ENCODE results near the gene PPARG.
"Not testable (repeated sequence)": the region's sequence is repeated elsewhere in the genome, so short reads cannot be mapped to it uniquely, and the experiment has no call there.

PPARG gene

DNA sequence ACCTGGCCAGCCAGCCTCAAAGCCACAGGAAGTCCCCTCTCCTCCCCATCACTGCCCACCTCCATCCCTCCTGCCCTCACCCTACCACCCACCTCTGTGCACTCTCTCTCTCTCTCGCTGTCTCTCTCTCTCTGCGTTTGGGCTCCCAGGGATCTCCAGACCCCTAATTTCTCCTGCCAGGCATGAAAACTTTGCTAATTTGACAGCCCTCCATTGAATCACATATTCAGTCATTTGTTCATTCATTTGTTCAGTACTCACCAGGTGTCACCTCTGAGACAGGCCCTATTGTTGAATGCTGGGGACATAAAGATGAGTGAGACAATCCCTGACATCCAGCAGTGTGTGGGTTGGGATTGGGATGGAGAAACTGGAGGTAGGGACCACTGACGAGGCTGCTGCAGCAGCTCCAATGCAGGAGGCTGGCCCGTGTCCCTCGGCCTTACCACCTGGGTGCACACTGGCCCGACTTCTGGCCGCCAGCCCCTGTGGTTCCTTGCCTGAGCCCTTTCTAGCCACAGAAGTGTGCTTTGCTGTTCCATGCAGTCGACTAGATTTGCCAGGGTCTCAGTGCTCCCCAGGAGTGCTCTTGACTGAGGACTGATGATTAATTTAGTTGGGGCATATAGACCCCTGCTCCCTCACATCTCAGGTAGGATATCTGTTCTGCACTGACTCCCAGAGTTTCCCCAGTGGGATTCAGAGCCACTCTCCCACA is 156.8 kb downstream of the PPARG start:
- no peak for DNase-seq

DNA sequence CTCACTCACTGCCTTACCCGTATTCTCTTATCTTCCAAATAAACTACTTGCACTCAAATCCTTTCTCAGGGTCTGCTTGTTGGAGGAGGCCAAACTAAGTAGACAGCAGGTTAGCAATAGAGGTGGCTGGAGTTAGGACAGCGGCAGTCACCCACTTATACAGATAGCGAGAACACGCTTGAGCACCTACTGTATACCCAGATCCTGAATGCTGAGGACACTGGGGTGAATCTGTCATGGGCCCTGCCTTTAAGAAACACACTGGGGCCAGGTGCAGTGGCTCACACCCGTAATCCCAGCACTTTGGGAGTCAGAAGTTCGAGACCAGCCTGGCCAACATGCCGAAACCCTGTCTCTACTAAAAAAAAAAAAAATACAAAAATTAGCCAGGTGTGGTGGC is 157.4 kb downstream of the PPARG start:
- DNase-seq = no peak

DNA sequence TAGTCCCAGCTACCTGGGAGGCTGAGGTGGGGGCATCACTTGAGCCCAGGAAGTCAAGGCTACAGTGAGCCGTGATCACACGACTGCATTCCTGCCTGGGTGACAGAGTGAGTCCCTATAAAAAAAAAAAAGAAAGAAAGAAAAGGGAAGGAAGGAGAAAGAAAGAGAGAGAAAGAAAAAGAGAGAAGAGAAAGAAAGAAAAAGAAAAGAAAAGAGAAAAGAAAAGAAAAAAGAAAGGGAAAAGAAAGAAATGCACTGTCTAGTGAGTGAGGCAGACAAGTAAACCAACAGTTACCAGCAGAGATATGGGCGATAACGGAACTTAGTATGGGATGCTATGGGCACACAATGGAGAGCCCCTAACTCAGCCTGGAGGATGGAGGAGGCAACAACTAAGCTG is 158.2 kb downstream of the PPARG start:
- no peak for DNase-seq

DNA sequence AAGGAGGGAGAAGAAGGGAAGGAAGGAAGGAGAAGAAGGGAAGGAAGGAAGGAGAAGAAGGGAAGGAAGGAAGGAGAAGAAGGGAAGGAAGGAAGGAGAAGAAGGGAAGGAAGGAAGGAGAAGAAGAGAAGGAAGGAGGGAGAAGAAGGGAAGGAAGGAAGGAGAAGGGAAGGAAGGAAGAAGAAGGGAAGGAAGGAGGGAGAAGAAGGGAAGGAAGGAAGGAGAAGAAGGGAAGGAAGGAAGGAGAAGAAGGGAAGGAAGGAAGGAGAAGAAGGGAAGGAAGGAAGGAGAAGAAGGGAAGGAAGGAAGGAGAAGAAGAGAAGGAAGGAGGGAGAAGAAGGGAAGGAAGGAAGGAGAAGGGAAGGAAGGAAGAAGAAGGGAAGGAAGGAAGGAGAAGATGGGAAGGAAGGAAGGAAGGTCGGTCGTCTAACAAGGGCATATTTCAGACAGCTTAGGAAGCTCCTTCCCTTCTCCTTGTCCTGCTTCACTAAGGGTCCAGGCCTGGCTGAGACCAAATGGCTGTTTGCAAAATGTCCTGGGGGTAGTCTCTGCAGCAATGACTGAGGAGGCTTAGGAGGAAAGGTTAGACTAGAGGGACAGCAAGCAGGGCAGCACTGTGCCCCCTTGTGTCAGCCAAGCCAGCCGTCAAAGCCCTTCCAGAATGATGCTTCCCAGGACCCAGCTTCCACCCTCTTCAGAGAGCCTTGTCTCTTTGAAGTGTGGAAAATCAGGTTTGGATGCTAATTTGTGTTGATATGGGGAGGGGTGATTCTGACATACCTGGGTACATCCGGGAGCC is 159.7 kb downstream of the PPARG start:
- not testable (repeated sequence) for DNase-seq

DNA sequence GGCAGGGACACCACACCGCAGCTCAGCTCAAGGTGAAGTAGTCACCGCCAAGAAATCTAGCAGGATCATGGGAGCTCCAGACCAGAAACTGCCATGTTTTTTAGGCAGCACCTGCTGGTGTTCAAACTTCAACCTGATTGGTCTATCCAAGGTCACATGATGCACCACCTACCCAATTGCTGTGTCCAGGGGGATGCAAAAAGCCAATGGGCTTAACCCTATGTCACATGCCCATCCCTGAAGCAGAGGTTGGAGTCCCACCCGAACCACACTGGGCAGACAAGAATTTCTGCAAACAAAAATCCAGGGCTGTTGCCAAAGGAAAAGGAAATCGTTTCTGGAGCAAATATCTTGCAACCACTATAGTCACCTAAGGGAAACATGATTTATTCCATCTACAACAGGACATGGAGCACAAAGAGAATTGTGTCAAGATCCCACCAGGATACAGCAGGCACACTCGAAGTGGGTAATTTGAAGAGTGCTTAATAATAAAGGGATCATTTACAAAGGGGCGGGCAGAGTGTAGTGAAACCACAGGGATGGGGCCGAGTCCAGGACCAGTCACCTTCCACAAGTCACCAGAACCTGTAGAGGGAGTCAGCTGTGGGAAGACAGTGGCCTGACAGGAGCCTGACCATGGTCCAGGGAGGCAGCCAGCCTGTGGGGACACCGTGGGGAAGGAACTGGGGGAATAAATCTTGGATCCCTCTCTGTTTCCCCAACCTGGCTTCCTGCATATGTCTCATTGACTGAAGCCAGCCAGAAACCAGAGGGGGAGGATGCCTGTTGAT is 161.2 kb downstream of the PPARG start:
- no peak for DNase-seq

DNA sequence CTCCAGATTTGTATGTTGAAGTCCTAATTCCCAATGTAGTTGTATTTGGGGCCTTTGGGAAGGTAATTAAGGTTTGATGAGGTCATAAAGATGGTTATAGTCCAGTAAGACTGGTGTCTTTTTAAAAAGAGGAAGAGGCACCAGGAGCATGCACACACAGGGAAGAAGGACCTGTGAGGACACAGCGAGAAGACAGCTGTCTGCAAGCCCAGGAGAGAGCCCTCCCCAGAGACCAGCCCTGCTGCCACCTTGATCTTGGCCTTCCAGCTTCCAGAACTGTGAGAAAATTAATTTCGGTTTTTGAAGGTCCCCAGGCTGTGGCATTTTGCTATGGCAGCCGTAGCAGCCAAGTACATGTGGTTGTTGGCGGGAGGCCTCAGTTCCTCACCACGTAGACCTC is 162.6 kb downstream of the PPARG start:
- DNase-seq = no peak

DNA sequence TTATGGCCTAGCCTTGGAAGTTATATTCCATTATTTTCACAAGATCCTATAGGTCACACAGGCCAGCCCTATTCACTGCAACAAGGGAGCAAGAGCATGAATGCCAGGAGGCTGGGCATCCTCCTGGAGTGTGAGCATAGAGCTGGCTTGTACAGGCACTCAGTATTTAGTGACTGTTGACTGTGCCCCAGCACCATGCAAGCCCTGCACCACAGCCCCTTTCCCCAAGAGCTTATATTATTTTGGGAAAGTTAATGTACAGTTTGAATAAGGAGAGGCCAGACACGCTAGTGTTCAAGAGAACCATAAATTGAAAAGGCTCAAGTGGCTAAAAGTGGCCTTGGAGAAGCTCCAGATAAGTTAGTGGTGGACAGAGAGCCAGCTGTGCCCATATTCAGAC is 163.1 kb downstream of the PPARG start:
- DNase-seq = no peak

DNA sequence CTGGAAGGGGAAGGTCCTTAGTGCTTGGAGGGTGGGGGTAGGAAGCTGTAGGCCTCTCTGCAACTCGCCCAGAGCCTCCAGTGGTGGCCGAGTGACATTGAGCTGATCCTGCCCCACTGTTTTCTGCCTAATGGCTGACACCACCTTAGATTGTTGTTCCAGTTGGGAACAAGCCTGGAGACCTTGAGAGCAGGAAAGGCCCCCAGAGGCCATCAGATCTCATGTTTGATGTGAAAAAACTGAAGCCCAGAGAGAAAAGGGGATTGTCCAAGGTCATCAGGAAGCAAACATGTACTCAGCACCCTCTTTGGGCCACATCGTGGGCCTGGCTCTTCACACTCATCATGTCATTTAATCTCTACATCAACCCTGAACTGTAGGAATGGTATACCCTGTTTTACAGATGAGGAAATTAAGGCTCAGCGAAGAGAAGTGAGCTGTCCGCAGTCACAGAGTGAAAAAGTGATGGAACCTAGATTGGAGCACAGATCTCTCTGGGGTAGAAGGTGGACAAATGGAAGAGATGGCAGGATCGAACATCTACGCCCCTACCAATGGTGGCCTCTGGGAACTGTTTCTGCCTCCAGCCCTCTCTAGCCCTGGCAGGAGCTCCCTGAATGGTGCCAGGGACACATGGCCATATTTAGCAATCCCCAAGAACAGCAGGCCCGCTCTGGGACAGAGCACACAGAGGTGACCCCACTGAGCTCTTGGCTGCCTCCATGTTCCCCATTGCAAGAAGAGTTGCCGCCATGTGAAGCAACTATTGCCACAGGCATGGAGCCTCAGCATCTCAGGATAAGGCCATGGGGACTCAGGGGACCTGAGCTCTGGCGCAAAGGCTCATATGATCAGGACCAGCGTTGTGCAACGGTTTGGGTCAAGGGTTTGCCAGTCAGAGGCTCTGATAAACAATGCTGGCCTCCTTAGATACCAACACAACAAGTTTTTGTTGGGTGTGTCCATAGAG is 163.8 kb downstream of the PPARG start:
- no peak for DNase-seq

DNA sequence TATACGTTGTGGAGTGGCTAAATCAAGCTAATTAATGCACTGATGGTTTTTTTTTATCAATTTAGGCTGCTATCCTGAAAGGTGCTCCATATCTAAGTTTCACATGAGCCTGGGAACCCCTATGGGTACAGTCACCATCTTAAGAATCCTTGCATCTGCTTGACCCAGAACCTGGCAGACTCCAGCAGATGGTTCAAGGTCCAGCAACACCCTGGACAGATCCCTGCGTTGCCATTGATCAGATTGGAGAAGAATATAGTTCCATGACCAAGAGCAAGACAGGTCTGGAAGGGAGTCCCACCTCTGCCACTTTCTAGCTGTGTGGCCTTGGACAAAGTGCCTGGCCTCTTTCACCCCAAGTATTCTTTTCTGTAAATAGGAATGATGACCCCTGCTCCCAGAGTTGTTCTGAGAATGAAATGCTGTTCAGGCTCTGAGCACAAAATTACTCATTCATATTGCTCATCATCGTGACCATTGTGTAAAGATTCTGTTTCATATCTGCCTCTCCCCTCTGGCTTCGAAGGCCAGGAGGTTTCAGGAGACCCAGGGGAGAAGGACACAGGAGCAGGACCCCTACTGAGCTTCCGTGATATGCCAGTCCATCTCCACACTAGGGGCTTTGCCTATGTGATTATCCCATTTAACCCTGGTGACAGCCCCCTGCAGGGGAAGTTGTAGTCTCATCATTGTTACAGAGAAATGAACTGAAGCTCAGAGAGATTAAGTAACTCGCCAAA is 165.4 kb downstream of the PPARG start:
- DNase-seq = no peak

DNA sequence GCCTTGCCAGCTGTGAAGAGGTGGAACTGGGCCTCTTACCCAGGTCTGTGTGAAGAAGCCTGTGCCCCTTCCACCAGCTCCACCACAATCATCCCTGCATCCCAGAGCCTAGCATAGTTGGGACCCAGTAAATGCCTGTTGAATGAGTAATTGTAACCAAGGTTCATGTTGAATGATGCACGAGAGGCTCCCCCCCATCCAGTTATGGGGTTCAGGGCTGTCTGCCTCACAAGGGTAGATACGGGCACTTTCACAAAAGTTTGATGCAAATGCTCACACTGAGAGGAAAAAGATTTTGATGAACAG is 165.9 kb downstream of the PPARG start:
- DNase-seq = no peak

DNA sequence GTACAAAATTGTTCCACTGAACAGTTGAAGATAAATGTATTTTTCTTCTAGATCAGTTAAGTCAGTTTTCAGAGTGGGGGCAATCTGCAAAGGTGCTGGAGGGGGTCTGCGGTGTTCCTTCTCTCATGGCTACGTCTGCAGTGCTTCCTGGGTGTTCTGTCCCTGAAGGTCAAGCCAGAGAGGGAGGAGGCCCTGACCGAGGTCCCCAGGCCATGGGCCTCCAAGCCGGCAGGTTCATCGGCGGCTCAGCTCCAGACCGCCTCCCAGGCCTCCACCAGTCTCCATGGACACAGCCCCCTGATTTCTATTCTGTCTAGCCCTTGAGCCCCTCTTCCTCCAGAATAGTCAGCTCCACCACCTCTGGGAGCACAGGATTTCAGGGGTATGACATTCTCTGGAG is 166.9 kb downstream of the PPARG start:
- DNase-seq = no peak

DNA sequence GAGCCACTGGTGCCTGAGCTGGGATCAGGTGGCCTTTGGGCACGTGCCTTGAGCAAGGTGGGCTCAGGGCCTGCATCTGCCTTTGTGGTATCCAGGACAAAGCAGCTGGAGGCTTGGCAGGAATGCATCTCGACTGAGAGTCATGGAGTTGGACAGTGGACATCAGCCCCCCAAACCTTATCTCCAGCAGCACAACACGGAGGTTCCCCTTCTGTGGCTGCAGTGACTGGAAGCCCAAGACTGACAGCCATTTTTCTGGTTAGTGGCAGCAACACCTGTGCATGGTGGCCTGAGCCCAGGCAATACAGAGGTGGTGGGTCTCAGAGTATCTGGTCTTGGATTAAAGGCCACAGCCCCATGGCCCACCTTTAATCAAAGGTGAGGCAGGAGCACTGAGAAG is 167.6 kb downstream of the PPARG start:
- DNase-seq = no peak

DNA sequence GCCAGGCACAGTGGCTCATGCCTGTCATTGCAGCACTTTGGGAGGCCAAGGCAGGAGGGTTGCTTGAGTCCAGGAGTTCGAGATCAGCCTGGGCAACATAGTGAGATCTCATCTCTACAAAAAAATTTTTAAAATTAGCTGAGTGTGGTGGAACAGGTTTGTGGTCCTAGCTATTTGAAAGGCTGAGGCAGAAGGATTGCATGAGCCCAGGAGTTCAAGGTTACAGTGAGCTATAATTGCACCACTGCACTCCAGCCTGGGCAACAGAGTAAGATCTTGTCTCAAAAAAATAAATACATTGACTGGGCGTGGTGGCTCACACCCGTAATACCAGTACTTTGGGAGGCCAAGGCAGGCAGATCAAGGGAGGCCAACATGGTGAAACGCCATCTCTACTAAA is 168.5 kb downstream of the PPARG start:
- not testable (repeated sequence) for DNase-seq

DNA sequence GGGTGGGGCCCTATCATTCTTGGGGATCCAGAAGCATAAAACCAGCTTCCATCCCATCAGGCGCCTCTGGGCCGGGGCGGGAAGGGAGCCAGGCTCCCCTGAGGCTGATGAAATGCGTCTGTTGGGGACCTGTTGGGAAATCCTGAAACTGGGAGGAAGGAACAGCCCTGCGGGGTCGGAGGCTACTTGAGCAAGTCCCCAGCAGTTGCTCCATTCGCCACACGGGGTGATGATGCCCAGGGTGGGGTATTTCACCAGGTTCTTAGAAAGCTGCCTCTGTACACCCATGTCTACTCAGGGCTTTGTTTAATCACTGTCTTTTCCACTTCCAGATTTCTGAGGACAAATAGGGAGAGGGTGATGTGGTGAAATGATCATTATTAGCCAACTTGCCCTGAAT is 170.0 kb downstream of the PPARG start:
- DNase-seq = no peak

DNA sequence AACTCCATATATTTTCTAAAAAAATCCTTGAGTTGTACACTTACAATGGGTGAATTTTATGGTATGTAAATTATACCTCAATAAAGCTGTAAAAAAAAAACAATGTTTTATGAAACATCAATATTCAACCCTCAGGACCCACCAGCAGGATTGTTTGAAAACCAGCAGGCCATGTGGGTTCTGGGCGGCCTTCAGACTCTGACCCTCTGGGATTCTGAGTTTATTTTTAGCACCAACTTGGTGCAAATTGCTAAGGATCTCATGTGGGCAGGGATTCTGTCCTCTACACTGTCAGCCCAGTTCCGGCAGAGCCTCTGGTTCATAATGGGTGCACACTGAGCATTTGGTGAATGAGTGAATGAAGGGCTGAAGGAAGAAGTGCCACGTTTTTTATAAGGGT is 171.3 kb downstream of the PPARG start:
- DNase-seq = no peak

DNA sequence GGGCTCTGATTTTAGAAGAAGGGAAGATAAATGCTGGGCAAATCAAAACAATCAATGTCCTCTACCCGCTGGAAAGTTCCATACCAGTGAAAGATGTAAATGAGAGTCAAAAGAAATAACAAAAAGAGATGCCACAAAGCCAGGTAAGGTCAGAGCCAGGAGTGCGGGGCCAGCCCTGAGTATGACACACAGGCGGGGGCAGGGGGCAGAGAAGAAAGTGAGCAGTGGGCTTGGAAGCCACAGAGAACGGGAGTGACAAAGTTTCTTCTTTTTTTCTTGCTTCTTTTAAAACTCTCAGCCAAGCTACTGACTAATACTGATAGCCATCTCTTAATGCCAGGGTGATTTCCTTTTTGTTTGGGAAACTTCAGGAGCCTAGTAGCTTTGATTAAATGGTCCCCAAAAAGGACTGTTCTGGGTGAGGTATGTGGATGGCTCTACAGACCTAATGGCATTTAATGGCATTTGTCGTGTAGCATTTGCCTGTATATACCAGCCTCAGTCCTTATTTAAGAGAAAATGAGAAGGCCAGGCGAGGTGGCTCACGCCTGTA is 172.3 kb downstream of the PPARG start:
- DNase-seq = no peak

DNA sequence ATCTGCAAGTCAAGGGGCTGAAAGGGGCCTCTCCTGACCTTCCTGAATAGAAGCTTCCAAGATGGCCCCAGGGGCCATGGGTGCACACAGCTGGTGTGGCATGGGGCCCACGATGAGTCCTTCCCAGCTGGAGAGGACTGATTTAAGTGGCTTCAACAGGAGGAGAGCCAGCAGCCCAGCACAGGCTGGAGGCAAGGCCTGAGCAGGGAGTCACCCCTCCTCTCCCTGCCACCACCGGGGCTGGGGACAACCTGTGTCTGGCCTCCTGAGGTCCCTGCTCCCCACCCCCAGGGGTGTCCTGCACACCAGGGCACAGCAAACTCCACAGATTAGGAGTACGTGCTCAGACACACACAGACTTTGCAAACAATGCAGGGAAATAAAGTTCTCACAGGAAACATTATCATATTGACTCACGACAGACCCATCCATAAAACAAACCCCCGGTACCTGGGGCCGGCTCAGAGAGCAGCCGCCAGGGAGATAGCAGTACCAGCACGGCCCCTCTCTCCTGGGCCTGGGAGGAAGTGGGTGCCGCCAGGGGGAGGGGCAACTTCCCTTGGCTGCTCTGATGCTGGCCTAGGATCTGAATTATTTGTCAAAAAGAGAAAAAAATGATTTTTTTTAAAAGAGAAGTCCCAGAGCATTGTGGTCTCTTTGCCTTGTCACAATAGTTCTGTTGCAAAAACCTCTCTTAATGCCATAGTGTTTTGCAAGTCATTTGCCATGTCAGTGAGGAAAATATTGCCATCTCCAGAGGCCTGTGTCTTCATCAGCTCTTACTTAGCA is 173.5 kb downstream of the PPARG start:
- no peak for DNase-seq

DNA sequence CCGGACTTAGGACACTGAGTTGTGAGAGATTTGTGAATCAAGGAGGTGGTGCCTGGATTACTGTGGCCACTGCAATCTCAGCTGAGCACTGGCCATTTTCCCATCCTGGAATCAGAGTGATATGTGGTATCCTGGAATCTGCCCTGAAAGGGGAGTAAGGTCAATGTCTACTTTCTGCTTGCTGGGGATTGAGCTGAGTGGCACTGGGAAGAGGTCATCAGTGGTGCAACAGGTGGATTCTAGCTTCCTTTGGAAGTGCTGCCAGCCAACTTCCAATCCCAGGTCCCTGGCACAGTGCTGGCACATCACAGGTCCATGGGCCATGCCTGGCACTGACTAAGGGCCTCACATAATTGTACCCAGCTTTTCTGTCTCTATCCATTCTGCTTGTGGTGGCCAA is 174.8 kb downstream of the PPARG start:
- DNase-seq = no peak

DNA sequence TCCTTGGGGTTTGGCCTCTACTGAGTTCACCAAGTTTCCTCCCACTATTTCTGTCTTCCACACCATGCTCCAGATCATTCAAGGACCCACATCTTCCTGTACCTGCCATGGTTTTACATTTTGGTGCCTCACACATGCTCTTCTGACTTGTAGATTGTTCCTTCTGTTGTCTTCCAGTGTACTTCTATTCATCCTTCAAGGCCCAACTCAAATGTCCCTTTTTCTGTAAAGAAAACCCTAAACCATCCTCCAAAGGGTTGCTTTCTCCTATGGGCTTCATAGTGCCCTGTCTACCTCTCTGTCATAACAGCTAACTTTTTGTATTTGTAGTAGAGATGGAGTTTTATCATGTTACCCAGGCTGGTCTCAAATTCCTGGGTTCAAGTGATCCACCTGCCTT is 175.3 kb downstream of the PPARG start:
- DNase-seq = no peak

DNA sequence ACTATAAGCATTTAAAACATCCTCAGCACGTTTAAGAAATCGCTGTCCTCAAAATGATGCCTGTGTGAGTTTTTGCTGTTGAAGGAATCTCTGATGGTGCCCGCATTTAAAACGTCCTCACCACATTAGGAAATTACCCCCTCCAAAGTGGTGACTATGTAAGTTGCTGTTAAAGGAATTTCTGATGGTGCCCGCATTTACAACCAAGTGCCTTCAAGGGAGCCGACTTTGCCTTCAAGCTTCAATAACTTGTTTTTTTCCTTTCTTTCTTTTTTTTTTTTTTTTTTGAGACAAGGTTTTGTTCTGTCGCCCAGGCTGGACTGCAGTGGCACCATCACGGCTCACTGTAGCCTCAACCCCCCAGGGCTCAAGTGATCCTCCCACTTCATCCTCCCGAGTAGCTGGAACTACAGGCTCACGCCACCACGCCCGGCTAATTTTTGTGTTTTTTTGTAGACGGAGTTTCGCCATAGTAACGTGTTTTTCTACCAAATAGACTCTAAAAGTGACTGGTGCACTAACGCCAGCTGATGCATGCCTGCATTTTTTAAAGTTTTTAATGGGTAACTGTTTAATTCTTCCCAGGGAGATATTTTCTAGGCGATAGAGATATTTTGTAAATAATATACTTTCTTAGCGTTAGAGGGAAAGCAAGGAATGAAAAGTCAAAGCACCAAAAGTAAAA is 176.4 kb downstream of the PPARG start:
- no peak for DNase-seq

All from activated CD8-positive, alpha-beta memory T cell treated with anti-CD3 and anti-CD28 coated beads, Interleukin-2, amount 50 U/mL, for 4 hours (primary cell).